GM19397 (cell line): ENCODE data around the gene CCDC92.

Experiments
- ATAC-seq: cut with Tn5 transposase; IDR thresholded peaks from one replicate; pipeline ENCODE4 v1.9.1; 2021; ENCODE audit warnings: mild to moderate bottlenecking, moderate library complexity; ENCODE audit not compliant: unreplicated experiment

The CCDC92 gene

GRCh38 chr12:123892853-123893252 lies 79.8 kb downstream of the CCDC92 start:
- no peak for ATAC-seq

DNA sequence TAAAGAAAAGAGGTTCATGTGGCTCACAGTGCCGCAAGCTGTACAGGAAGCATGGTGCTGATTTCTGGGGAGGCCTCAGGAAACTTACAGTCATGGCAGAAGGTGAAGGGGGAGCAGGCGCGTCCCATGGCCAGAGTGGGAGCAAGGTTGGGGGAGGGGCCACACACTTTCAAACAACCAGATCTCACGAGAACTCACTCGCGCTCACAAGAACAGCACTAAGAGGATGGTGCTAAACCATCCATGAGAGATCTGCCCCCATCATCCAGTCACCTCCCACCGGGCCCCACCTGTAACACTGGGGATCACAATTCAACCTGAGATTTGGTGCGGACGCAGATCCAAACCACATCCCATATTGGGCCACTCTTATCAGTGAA lies 80.5 kb downstream of the CCDC92 start:
- ATAC-seq = no peak

DNA sequence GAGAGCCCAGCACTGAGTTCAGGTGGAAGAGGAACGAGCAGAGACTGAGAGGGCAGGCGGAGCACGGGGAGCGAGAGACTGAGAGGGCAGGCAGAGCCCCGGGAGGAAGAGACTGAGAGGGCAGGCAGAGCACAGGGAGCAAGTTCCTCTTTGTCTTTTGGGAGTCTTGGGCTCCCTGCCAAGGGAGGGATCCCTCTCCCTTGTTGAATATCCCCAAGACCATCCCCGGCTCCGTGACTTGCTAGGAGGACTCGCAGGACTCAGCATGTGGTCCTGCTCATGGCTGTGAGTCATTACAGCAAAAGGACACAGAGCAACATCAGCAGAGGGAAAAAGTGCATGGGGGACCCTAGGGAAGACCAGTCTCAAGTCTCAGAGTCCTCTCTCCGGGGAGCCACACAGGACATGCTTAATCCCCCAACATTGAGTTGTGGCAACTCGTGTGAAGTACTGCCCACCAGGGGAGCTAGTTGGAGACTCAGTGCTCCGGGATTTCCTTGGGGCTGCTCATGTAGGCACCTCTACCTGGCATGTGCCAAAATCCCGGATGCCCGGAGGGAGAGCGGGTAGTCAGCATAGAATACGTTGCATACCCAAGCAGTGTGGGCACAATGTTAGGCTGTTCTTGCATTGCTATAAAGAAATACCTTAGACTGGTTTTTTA lies 81.0 kb downstream of the CCDC92 start:
- no peak for ATAC-seq

DNA sequence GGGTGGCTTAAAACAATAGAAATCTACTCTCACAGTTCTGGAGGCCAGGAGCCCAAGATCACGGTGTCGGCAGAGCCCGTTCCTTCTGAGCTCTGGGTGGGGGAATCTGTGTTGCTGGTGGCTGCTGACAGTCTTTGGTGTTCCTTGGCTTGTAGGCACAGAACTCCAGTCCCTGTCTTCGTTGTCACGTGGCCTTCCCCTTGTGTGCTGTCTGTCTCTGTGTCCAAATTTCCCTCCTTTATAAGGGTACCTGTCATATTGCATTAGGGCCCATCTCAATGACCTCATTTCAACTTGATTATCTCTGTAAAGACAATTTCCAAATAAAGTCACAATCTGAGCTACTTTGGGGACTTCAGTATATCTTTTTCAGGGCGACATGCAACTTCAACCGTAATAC lies 81.6 kb downstream of the CCDC92 start:
- ATAC-seq = no peak

DNA sequence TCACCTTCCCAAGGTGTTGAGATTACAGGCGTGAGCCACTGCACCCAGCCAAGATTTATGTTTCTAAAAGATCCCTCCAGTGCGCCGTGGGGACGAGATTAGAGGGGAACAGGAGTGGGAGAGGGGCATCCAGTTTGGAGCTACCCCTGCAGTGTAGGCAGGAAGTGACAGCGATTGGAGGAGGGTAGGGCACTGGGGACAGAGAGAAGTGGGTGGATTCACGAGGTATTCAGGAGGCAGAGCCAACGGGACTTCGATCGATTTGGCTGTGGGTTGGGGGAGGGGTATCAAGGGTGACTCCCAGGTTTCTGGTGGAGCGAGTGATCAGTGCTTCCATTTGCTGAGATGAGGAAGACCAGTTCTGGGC lies 82.1 kb downstream of the CCDC92 start:
- no peak for ATAC-seq

GRCh38 chr12:123889848-123890535 lies 82.6 kb downstream of the CCDC92 start:
- ATAC-seq = no peak

- no peak for ATAC-seq
Observed at GRCh38 chr12:123888989-123889388, 83.6 kb downstream of the CCDC92 start.

GRCh38 chr12:123886931-123887582 lies 85.6 kb downstream of the CCDC92 start:
- no peak for ATAC-seq

DNA sequence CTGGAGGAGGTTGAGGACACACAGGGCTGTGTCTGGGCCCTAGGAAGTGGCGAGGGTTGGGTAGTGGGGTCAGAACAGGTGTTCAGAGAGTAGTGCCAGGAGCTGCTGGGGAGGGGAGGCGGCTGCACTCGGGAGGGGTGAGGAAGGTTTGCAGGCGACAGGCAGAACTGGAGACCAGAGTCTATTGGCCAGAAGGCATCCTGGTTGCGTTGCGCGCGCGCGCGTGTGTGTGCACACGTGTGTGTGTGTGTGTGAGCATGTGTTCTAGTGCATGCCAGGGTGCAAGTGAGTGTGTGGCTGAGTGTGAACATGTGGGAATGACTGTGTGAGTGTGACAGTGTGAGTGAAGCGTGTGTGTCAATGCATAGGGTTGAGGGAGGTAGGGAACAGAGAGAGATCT lies 86.4 kb downstream of the CCDC92 start:
- no peak for ATAC-seq
